Measurements from ENCODE around the gene FAM117A. TPM values are rescaled to one million over a fixed set of nuclear protein-coding genes. Genes with fewer than 3 reads are reported as not detected.
A peak's percentile ranks its signal among the peaks of the same experiment; 100 is the strongest.
"Not testable (repeated sequence)": the region's sequence is repeated elsewhere in the genome, so short reads cannot be mapped to it uniquely, and the experiment has no call there.

Gene FAM117A
- total RNA-seq, 2 experiments from 2014 or later = 31.6 to 44.9 TPM

GRCh38 chr17:49759203-49759602 is 4.7 kb downstream of the FAM117A start:
- Mint-ChIP-seq H3K36me3 (peaks cover 34% of the 10 kb centered on the region), H3K4me3 (no peak overlapping the region), H3K27ac (peak overlapping the region; percentile 47), H3K4me1 (peaks cover 77% of the 10 kb centered on the region), H3K9me3 (ENCODE audit: low read depth) (no peaks in the 10 kb centered on the region), H3K27me3 (peaks cover under 1% of the 10 kb centered on the region)
- DNase-seq (no peak), ATAC-seq (no peak)
- CTCF ChIA-PET = interaction anchor here (0.5 to 5.3 kb wide), 5 partner anchors 12 to 51 kb away, joined by 3 to 17 read pairs (median 5); no protein-coding TSS in a partner anchor

DNA sequence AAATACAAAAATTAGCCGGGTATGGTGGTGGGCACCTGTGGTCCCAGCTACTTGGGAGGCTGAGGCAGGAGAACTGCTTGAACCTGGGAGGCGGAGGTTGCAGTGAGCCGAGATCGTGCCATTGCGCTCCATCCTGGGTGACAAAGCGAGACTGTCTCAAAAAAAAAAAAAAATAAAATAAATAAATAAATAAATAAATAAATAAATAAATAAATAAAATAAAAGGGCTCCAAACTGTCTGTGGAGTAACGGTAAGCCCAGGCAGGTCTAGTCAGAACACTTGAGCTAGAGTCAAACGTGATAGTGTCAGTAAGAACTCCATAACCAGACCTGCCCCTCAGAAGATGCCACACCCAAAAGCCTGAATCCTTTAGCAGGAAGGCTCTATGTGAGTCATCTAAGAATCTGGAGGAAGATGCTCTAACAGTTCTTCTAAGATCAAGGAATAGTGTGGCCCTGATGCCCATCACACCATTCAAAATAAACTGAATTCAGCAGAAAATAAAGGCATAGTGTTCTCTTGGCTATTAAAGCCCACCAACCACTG is 5.4 kb downstream of the FAM117A start:
- H3K4me1 Mint-ChIP-seq = peaks cover 81% of the 10 kb centered on the region
- DNase-seq; H3K27me3 Mint-ChIP-seq; H3K9me3 Mint-ChIP-seq (ENCODE audit: low read depth); H3K4me3 Mint-ChIP-seq; H3K27ac Mint-ChIP-seq; ATAC-seq: not testable (repeated sequence)
- peaks cover 38% of the 10 kb centered on the region for H3K36me3 Mint-ChIP-seq
- CTCF ChIA-PET = interaction anchor here (0.5 to 5.3 kb wide), 4 partner anchors 11 to 28 kb away, joined by 3 to 17 read pairs (median 8); no protein-coding TSS in a partner anchor

- peaks cover 80% of the 10 kb centered on the region for H3K4me1 Mint-ChIP-seq
- DNase-seq (no peak), ATAC-seq (no peak)
- CTCF ChIA-PET = interaction anchor here (0.6 to 5.3 kb wide), 6 partner anchors 10 to 240 kb away, joined by 3 to 17 read pairs (median 4); partner anchors contain the start of gene KAT7
- H3K27me3 Mint-ChIP-seq = no peaks in the 10 kb centered on the region
- no peak overlapping the region for H3K27ac Mint-ChIP-seq
- no peak overlapping the region for H3K4me3 Mint-ChIP-seq
- H3K36me3 Mint-ChIP-seq = peaks cover 40% of the 10 kb centered on the region
- no peaks in the 10 kb centered on the region for H3K9me3 Mint-ChIP-seq (ENCODE audit: low read depth)
Observed at GRCh38 chr17:49757151-49757777, 6.7 kb downstream of the FAM117A start.

DNA sequence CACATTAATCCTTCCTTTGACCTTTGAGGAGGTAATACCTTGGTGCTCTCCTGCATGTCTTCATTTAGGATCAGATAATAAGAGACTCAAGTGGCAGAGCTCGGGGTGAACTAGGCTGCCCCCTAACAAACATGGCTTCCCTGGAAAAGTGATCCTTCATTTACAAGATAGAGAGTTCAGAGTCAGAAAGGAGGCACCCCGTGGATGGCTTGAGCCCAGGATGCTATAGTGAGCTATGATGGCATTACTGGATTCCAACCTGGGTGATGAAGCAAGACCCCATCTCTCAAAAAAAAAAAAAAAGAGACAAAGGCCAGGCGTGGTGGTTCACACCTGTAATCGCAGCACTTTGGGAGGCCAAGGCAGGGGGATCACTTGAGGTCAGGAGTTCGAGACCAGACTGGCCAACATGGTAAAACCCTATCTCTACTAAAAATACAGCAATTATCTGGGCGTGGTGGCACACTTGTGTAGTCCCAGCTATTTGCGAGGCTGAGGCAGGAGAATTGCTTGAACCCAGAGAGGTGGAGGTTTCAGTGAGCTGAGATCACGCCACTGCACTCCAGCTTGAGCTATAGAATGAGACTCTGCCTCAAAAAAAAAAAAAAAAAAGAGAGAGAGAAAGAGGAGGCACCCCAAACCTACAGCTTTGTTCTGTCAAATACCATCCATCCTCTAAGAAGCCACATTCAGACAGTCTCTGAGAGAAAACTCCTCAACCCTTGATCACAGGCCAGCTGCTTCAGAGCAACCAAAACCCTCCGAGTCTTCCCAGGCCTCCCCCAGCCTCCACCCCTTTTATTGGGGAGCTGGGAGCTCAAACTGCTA is 7.4 kb downstream of the FAM117A start:
- Mint-ChIP-seq H3K4me1 (peaks cover 75% of the 10 kb centered on the region), H3K27me3 (no peaks in the 10 kb centered on the region), H3K27ac (peak overlapping the region; percentile 44), H3K9me3 (ENCODE audit: low read depth) (no peaks in the 10 kb centered on the region), H3K36me3 (peaks cover 40% of the 10 kb centered on the region), H3K4me3 (no peak overlapping the region)
- CTCF ChIA-PET = interaction anchor here (0.9 to 5.3 kb wide), 6 partner anchors 9 to 240 kb away, joined by 3 to 17 read pairs (median 4); no protein-coding TSS in a partner anchor
- DNase-seq = no peak
- ATAC-seq = no peak

- peaks cover 70% of the 10 kb centered on the region for H3K4me1 Mint-ChIP-seq
- CTCF ChIA-PET = interaction anchor here (0.9 to 5.3 kb wide), 5 partner anchors 8 to 199 kb away, joined by 3 to 17 read pairs (median 4); no protein-coding TSS in a partner anchor
Observed at GRCh38 chr17:49755663-49756283, 8.2 kb downstream of the FAM117A start.

DNA sequence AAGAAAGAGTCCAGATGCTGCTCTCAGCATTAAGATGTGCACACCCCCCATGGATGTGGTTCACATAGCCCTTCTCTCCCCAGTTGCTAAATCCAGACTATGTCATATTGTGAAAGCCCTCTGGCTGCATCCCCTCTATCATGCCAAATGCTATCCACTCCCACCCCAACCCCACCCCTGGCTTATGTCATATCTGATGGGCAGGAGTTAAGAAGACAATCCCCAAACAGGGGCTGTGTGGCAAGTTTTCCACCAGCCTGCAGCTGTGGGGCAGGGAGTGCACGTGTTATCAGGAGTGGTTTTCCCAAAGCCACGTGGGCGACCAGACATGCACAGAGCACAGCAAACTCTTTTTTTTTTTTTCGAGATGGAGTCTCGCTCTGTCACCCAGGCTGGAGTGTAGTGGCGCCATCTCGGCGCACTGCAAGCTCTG is 10.0 kb downstream of the FAM117A start:
- Mint-ChIP-seq H3K4me1 (peaks cover 66% of the 10 kb centered on the region), H3K27ac (peak overlapping the region; percentile 65), H3K4me3 (no peak overlapping the region), H3K27me3 (no peaks in the 10 kb centered on the region), H3K36me3 (peaks cover 45% of the 10 kb centered on the region), H3K9me3 (ENCODE audit: low read depth) (no peaks in the 10 kb centered on the region)
- DNase-seq (no peak), ATAC-seq (no peak)
- CTCF ChIA-PET = interaction anchor here (4.4 kb wide), 1 partner anchor 17 kb away, joined by 11 read pairs; no protein-coding TSS in a partner anchor

More at GRCh38 chr17:49755663-49756283, 8.2 kb downstream of the FAM117A start:
- DNase-seq (no peak), ATAC-seq (no peak)
- peaks cover 39% of the 10 kb centered on the region for H3K36me3 Mint-ChIP-seq
- H3K4me3 Mint-ChIP-seq = no peak overlapping the region
- no peaks in the 10 kb centered on the region for H3K27me3 Mint-ChIP-seq
- H3K27ac Mint-ChIP-seq = peak overlapping the region; percentile 44
- H3K9me3 Mint-ChIP-seq (ENCODE audit: low read depth) = no peaks in the 10 kb centered on the region

DNA sequence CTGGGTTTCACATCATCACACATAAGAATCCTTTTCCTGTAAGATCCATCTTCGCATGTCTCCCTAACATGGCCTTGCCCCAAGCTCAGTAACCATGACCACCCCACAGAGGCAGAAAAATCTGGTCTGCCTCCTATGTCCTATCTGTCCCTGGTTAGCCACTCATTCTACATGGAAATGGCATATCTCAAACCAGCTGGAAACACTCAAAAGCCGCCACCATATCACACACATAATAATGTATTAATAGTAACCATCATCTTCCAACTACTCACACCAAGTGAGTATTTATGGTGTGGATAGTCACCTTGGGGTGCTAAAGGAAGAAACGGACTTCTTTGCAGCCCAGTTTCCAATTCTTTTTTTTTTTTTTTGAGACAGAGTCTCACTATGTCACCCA is 11.4 kb downstream of the FAM117A start:
- CTCF ChIA-PET = interaction anchor here (0.8 to 2.0 kb wide), 5 partner anchors 10 to 99 kb away, joined by 3 to 13 read pairs (median 3); no protein-coding TSS in a partner anchor
- peaks cover 73% of the 10 kb centered on the region for H3K4me1 Mint-ChIP-seq
- no peak for DNase-seq
- peak overlapping the region; percentile 30 for H3K27ac Mint-ChIP-seq
- H3K4me3 Mint-ChIP-seq = no peak overlapping the region
- no peak for ATAC-seq
- H3K9me3 Mint-ChIP-seq (ENCODE audit: low read depth) = no peaks in the 10 kb centered on the region
- peaks cover 38% of the 10 kb centered on the region for H3K36me3 Mint-ChIP-seq
- H3K27me3 Mint-ChIP-seq = no peaks in the 10 kb centered on the region

GRCh38 chr17:49749730-49750129 is 14.2 kb downstream of the FAM117A start:
- H3K27me3 Mint-ChIP-seq = no peaks in the 10 kb centered on the region
- DNase-seq = no peak
- H3K9me3 Mint-ChIP-seq (ENCODE audit: low read depth) = no peaks in the 10 kb centered on the region
- no peak for ATAC-seq
- peaks cover 75% of the 10 kb centered on the region for H3K4me1 Mint-ChIP-seq
- H3K4me3 Mint-ChIP-seq = no peak overlapping the region
- H3K27ac Mint-ChIP-seq = peak overlapping the region; percentile 94
- CTCF ChIA-PET = interaction anchor here (1.7 to 5.1 kb wide), 6 partner anchors 10 to 182 kb away, joined by 4 to 42 read pairs (median 20); partner anchors contain the start of genes FAM117A, KAT7 and SLC35B1
- H3K36me3 Mint-ChIP-seq = peaks cover 31% of the 10 kb centered on the region

GRCh38 chr17:49748791-49749190 is 15.1 kb downstream of the FAM117A start:
- peak overlapping the region; percentile 69 for H3K4me3 Mint-ChIP-seq
- ATAC-seq (peak; percentile 76), DNase-seq (peak; percentile 85)
- CTCF ChIA-PET = interaction anchor here (0.6 to 5.1 kb wide), 9 partner anchors 9 to 181 kb away, joined by 3 to 42 read pairs (median 14); partner anchors contain the start of genes FAM117A and SLC35B1
- H3K27me3 Mint-ChIP-seq = no peaks in the 10 kb centered on the region
- peaks cover 28% of the 10 kb centered on the region for H3K36me3 Mint-ChIP-seq
- no peaks in the 10 kb centered on the region for H3K9me3 Mint-ChIP-seq (ENCODE audit: low read depth)
- peak overlapping the region; percentile 94 for H3K27ac Mint-ChIP-seq
- peaks cover 74% of the 10 kb centered on the region for H3K4me1 Mint-ChIP-seq

- DNase-seq (peak; percentile 56), ATAC-seq (peak; percentile 24)
- Mint-ChIP-seq H3K4me3 (peak overlapping the region; percentile 69), H3K36me3 (peaks cover 26% of the 10 kb centered on the region), H3K27me3 (no peaks in the 10 kb centered on the region), H3K27ac (peak overlapping the region; percentile 94), H3K9me3 (ENCODE audit: low read depth) (no peaks in the 10 kb centered on the region), H3K4me1 (peaks cover 73% of the 10 kb centered on the region)
- CTCF ChIA-PET = interaction anchor here (0.6 to 5.1 kb wide), 10 partner anchors 9 to 181 kb away, joined by 3 to 42 read pairs (median 10); partner anchors contain the start of genes FAM117A and SLC35B1
Observed at GRCh38 chr17:49748223-49748622, 15.7 kb downstream of the FAM117A start.

GRCh38 chr17:49747632-49748031 is 16.3 kb downstream of the FAM117A start:
- Mint-ChIP-seq H3K9me3 (ENCODE audit: low read depth) (no peaks in the 10 kb centered on the region), H3K27ac (peak overlapping the region; percentile 94), H3K4me1 (peaks cover 76% of the 10 kb centered on the region), H3K36me3 (peaks cover 27% of the 10 kb centered on the region), H3K27me3 (no peaks in the 10 kb centered on the region), H3K4me3 (peak overlapping the region; percentile 69)
- DNase-seq (no peak), ATAC-seq (no peak)
- CTCF ChIA-PET = interaction anchor here (1.1 to 5.1 kb wide), 10 partner anchors 8 to 190 kb away, joined by 4 to 42 read pairs (median 10); partner anchors contain the start of genes FAM117A and SLC35B1

- no peaks in the 10 kb centered on the region for H3K9me3 Mint-ChIP-seq (ENCODE audit: low read depth)
- H3K27me3 Mint-ChIP-seq = no peaks in the 10 kb centered on the region
- H3K4me1 Mint-ChIP-seq = peaks cover 76% of the 10 kb centered on the region
- H3K27ac Mint-ChIP-seq = peak overlapping the region; percentile 94
- ATAC-seq = peak; percentile 63
- H3K36me3 Mint-ChIP-seq = peaks cover 27% of the 10 kb centered on the region
- CTCF ChIA-PET = interaction anchor here (1.0 to 5.1 kb wide), 12 partner anchors 11 to 280 kb away, joined by 3 to 42 read pairs (median 6); partner anchors contain the start of genes FAM117A and SLC35B1
- peak; percentile 59 for DNase-seq
- peak overlapping the region; percentile 69 for H3K4me3 Mint-ChIP-seq
Observed at GRCh38 chr17:49746791-49747490, 17.0 kb downstream of the FAM117A start.
